B cell (primary cell): ENCODE data around the gene C2CD2L. TPM values are rescaled to one million over a fixed set of nuclear protein-coding genes. Genes with fewer than 3 reads are reported as not detected.
"Not testable (repeated sequence)": the region's sequence is repeated elsewhere in the genome, so short reads cannot be mapped to it uniquely, and the experiment has no call there.

ENCODE experiments used
- ATAC-seq: fragments of 200-7000 bp; cut with Tn5 transposase; one replicate; pipeline ENCODE4 v1.10.0; 2021; ENCODE audit warnings: low read depth, mild to moderate bottlenecking, moderate number of reproducible peaks, moderate library complexity
- CTCF ChIA-PET: fragments of 350-600 bp; sonication (Branson Sonifier 250); formaldehyde crosslinking; loops from one replicate; lab custom pipeline; 2021; ENCODE audit warnings: antibody characterized with exemption, inconsistent platforms; lab: Charles Lee
- POLR2A ChIA-PET: fragments of 350-600 bp; sonication (Branson Sonifier 250); formaldehyde crosslinking; loops from one replicate; lab custom pipeline; 2021; ENCODE audit warnings: antibody characterized with exemption; lab: Charles Lee
- DNase-seq: peaks from one replicate; pipeline ENCODE4 v3.0.0; 2013
- H2AFZ ChIP-seq: 2 replicates; pipeline ENCODE4 v1.6.1; 2012; ENCODE audit warnings: mild to moderate bottlenecking, low read depth, low read length; ENCODE audit not compliant: insufficient read depth, poor library complexity, severe bottlenecking
- H3K27ac ChIP-seq, 2 donors: 1 replicate in 1 of 2; 2 replicates in 1 of 2; pipeline ENCODE4 v1.5.1; 2012 to 2013; ENCODE audit warnings: low read length in 2 of 2, mild to moderate bottlenecking in 2 of 2, moderate library complexity in 1 of 2
- H3K27me3 ChIP-seq, 4 experiments: fragments of 200-600 bp in 1 of 4; sonication (generic) in 1 of 4; replicated peaks in 1 of 4; 1 replicate in 2 of 4; 2 replicates in 2 of 4; pipeline versions ENCODE4 v1.6.1 to v1.7.0; 2013 to 2016; ENCODE audit warnings: low read length in 3 of 4, mild to moderate bottlenecking in 2 of 4, mixed read lengths in 1 of 4, moderate library complexity in 1 of 4; ENCODE audit not compliant: insufficient read depth in 4 of 4, control insufficient read depth in 3 of 4; ENCODE audit errors: control extremely low read depth in 1 of 4
- H3K36me3 ChIP-seq, 2 experiments: replicated peaks in 1 of 2; 1 replicate in 1 of 2; 2 replicates in 1 of 2; pipeline versions ENCODE4 v1.6.1 to v1.7.1; 2013; ENCODE audit warnings: low read length in 1 of 2; ENCODE audit not compliant: insufficient read depth in 2 of 2, control insufficient read depth in 1 of 2; ENCODE audit errors: control extremely low read depth in 1 of 2, extremely low read depth in 1 of 2
- H3K4me1 ChIP-seq, 2 donors: fragments of 200-600 bp in 1 of 2; sonication (generic) in 1 of 2; 1 replicate in 1 of 2; 2 replicates in 1 of 2; pipeline versions ENCODE4 v1.5.1 to v1.6.1; 2013 to 2017; ENCODE audit warnings: low read length in 2 of 2; ENCODE audit not compliant: control insufficient read depth in 2 of 2, insufficient read depth in 2 of 2
- H3K4me2 ChIP-seq: replicated peaks from 2 replicates; pipeline ENCODE3; 2012; ENCODE audit warnings: mild to moderate bottlenecking, low read depth, low read length; ENCODE audit not compliant: poor library complexity, severe bottlenecking
- H3K4me3 ChIP-seq, 5 experiments: fragments of 200-600 bp in 1 of 5; sonication (generic) in 1 of 5; 1 replicate in 3 of 5; 2 replicates in 2 of 5; pipeline versions ENCODE4 v1.5.1 to v1.7.0; 2011 to 2016; ENCODE audit warnings: low read length in 4 of 5, mild to moderate bottlenecking in 4 of 5, low read depth in 2 of 5, control low read depth in 1 of 5, moderate library complexity in 1 of 5; ENCODE audit not compliant: insufficient read depth in 1 of 5; ENCODE audit errors: control extremely low read depth in 1 of 5, extremely low read depth in 1 of 5
- H3K79me2 ChIP-seq: fragments of 200-600 bp; sonication (generic); one replicate; pipeline ENCODE4 v1.6.0; 2016; ENCODE audit warnings: low read length; ENCODE audit not compliant: control insufficient read depth, insufficient read depth
- H3K9ac ChIP-seq: fragments of 200-600 bp; sonication (generic); 2 replicates; pipeline ENCODE4 v1.6.1; 2017; ENCODE audit warnings: mild to moderate bottlenecking, low read length, moderate library complexity
- H3K9me3 ChIP-seq, 3 donors: one replicate each; pipeline versions ENCODE4 v1.6.1 to v1.7.1; 2013; ENCODE audit warnings: low read length in 2 of 3; ENCODE audit not compliant: control insufficient read depth in 2 of 3, insufficient read depth in 1 of 3; ENCODE audit errors: control extremely low read depth in 1 of 3
- H4K20me1 ChIP-seq: 2 replicates; pipeline ENCODE4 v1.6.0; 2012; ENCODE audit warnings: mild to moderate bottlenecking, low read length; ENCODE audit not compliant: insufficient read depth, control insufficient read depth, poor library complexity, severe bottlenecking
- H3K27ac Mint-ChIP-seq: one replicate; pipeline ENCODE4 v1.8.0; 2021; ENCODE audit warnings: mixed read lengths
- H3K27me3 Mint-ChIP-seq: one replicate; pipeline ENCODE4 v1.8.0; 2021; ENCODE audit warnings: mixed read lengths
- H3K4me1 Mint-ChIP-seq: one replicate; pipeline ENCODE4 v1.8.0; 2021; ENCODE audit warnings: mixed read lengths
- H3K4me3 Mint-ChIP-seq: one replicate; pipeline ENCODE4 v1.8.0; 2021; ENCODE audit warnings: mixed read lengths
- H3K9me3 Mint-ChIP-seq: one replicate; pipeline ENCODE4 v1.8.0; 2022; ENCODE audit warnings: mixed read lengths; ENCODE audit not compliant: insufficient read depth
- CTCF ChIP-seq: fragments of 200-600 bp; IDR thresholded peaks from one replicate; pipeline ENCODE4 v1.8.0; 2022; ENCODE audit warnings: antibody characterized with exemption, mild to moderate bottlenecking
- EZH2 ChIP-seq: IDR thresholded peaks from 2 replicates; pipeline ENCODE4 v1.6.1; 2012; ENCODE audit warnings: borderline replicate concordance, low read depth, mild to moderate bottlenecking, moderate library complexity, low read length; ENCODE audit not compliant: insufficient read depth, poor library complexity, severe bottlenecking
- WGBS: methylation state at CpG from one replicate; pipeline ENCODE4 v1.1.5; 2013; ENCODE audit warnings: missing lambda C conversion rate; ENCODE audit not compliant: insufficient coverage; 5-methylcytosine and 5-hydroxymethylcytosine counted together
- intact Hi-C: fragments of 100-400 bp; cut with micrococcal nuclease; formaldehyde crosslinking; loops from one replicate; pipeline ENCODE4 v1.10.0; 2022
- polyA plus RNA-seq: library from polyadenylated mRNA; depleted of rRNA; stranded (reverse); fragments of >200 nt; gene quantifications from 2 replicates; pipeline ENCODE4 v1.2.3, GENCODE V29; 2012
- total RNA-seq, 2 donors: library from RNA; stranded (reverse); fragments of 120-200 nt in 1 of 2; gene quantifications; 1 replicate in 1 of 2; 2 replicates in 1 of 2; pipeline versions ENCODE4 v1.2.3 to v1.2.4, GENCODE V29; 2013 to 2022

C2CD2L gene
- total and polyA plus RNA-seq, 2 donors (not counting 1 experiment from before 2014, with no cell fraction given) = 9.5 to 17.0 TPM

DNA sequence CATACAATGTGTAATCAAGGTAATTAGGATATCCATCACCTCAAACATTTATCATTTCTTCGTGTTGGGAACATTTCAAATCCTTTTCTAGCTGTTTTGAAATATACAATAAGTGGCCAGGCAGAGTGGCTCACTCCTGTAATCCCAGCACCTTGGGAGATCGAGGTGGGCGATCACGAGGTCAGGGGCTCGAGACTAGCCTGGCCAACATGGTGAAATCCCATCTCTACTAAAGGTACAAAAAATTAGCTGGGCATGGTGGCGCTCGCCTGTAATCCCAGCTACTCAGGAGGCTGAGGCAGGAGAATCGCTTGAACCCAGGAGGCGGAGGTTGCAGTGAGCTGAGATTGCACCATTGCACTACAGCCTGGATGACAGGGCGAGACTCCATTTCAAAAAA, 32.1 kb downstream of the C2CD2L start:
- H3K9me3 Mint-ChIP-seq, H3K4me1 ChIP-seq, H2AFZ ChIP-seq, H3K4me3 ChIP-seq, H3K4me3 Mint-ChIP-seq, POLR2A ChIA-PET, H3K27ac ChIP-seq, H3K36me3 ChIP-seq, intact Hi-C loops, H3K79me2 ChIP-seq, ATAC-seq, H3K27ac Mint-ChIP-seq, DNase-seq, H3K4me2 ChIP-seq, H3K4me1 Mint-ChIP-seq, H3K9me3 ChIP-seq, H3K9ac ChIP-seq, H4K20me1 ChIP-seq: not testable (repeated sequence)
- peaks cover 0 to 10% (median 3%) of the 10 kb centered on the region in 4 experiments for H3K27me3 ChIP-seq
- peaks cover 12% of the 10 kb centered on the region for H3K27me3 Mint-ChIP-seq
- 100% methylated on average over 2 of the region's 10 CpGs for WGBS
- CTCF ChIA-PET = interaction anchor here (1.0 to 1.2 kb wide), 2 partner anchors 10 to 145 kb away, joined by 3 to 4 read pairs; no protein-coding TSS in a partner anchor

DNA sequence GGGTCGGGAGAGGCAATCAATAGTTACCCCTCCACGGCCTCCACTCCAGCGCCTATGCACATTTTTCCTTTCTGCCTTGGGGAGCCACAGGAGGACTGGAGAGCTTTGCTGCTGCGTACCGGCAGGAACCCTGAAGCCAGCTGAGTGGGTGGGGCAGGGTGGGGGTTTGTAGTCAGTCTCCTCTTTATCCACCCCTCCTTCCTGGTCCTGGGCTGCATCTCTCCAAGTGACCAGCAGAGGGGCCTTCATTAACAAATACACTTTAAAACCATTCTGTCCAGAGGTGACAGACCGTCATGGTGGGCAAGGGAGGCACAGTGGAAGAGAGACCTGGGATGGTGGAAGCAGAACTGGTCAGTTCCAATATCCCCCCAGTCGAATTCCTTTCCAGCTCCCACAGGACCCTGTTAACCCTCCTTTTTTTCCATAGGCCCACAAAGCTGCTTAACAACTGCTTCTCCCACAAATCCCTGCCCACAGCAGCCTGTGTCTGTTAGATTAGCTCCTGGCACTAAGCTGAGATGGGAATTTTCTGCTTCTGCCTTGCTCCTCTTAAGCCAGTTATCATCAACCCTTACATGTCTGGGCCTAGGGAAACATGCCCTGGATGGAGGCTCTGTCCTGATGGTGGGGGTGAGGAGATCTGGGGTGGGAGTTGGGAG, 37.8 kb downstream of the C2CD2L start:
- Histone ChIP-seq H4K20me1 (no peaks in the 10 kb centered on the region), H3K4me1 (peaks cover 12 to 19% of the 10 kb centered on the region in 2 donors), H3K36me3 (no peaks in the 10 kb centered on the region), H3K4me2 (no peak overlapping the region), H3K79me2 (no peaks in the 10 kb centered on the region), H3K27me3 (peaks cover 0 to 54% (median 28%) of the 10 kb centered on the region in 4 experiments), H2AFZ (no peak overlapping the region), H3K9me3 (peaks cover 0 to 2% (median 0%) of the 10 kb centered on the region in 3 donors), H3K27ac (no peak overlapping the region), H3K4me3 (no peak overlapping the region), H3K9ac (no peak overlapping the region)
- CTCF ChIA-PET = interaction anchor here (1.0 to 4.3 kb wide), 5 partner anchors 10 to 140 kb away, joined by 3 to 24 read pairs (median 4); no protein-coding TSS in a partner anchor
- peaks cover 13% of the 10 kb centered on the region for H3K4me1 Mint-ChIP-seq
- H3K27me3 Mint-ChIP-seq = peaks cover 45% of the 10 kb centered on the region
- DNase-seq (peak; percentile 55), ATAC-seq (peak; percentile 74)
- POLR2A ChIA-PET = interaction anchor here (0.7 kb wide), 1 partner anchor 127 kb away, joined by 6 read pairs; the partner anchor contains the start of gene RPS25
- intact Hi-C loops = loop anchor here (1.0 kb wide), 1 partner anchor 139 kb away; no protein-coding TSS in a partner anchor
- peak; percentile 47 for TF ChIP-seq CTCF
- no peak for TF ChIP-seq EZH2
- H3K9me3 Mint-ChIP-seq = no peaks in the 10 kb centered on the region
- no peak overlapping the region for H3K27ac Mint-ChIP-seq
- WGBS = 55% methylated on average over 4 of the region's 7 CpGs
- H3K4me3 Mint-ChIP-seq = no peak overlapping the region
